Astrocyte (in vitro differentiated cells and primary cell): Measurements from ENCODE around the gene CAPZB. TPM values are rescaled to one million over a fixed set of nuclear protein-coding genes. Genes with fewer than 3 reads are reported as not detected.

ENCODE experiments used
- DNase-seq: peaks from one replicate; pipeline ENCODE4 v3.0.0-alpha.2; 2010; ENCODE audit warnings: low read depth
- FAIRE-seq: peaks from 2 replicates; lab custom pipeline; 2011; peaks lifted over from hg19 to GRCh38; lab: Jason Lieb, UNC
- H2AFZ ChIP-seq: 2 replicates; pipeline ENCODE4 v1.6.0; 2012; ENCODE audit warnings: low read depth, low read length, inconsistent platforms
- H3K27ac ChIP-seq: 2 replicates; pipeline ENCODE4 v1.5.1; 2011; ENCODE audit warnings: low read depth, low read length, inconsistent platforms
- H3K27me3 ChIP-seq: 2 replicates; pipeline ENCODE4 v1.6.0; 2011; ENCODE audit warnings: low read length, inconsistent platforms; ENCODE audit not compliant: insufficient read depth
- H3K36me3 ChIP-seq: 2 replicates; pipeline ENCODE4 v1.5.1; 2011; ENCODE audit warnings: low read length, inconsistent platforms; ENCODE audit not compliant: insufficient read depth
- H3K4me1 ChIP-seq: 2 replicates; pipeline ENCODE4 v1.5.1; 2011; ENCODE audit warnings: low read length, inconsistent platforms; ENCODE audit not compliant: insufficient read depth
- H3K4me2 ChIP-seq: 2 replicates; pipeline ENCODE4 v1.6.0; 2012; ENCODE audit warnings: low read length, inconsistent platforms
- H3K4me3 ChIP-seq: 2 replicates; pipeline ENCODE4 v1.5.1; 2011; ENCODE audit warnings: low read depth, mild to moderate bottlenecking, low read length, inconsistent platforms; ENCODE audit not compliant: insufficient read depth
- H3K79me2 ChIP-seq: 2 replicates; pipeline ENCODE4 v1.6.0; 2012; ENCODE audit warnings: mild to moderate bottlenecking, low read length, inconsistent platforms; ENCODE audit not compliant: insufficient read depth
- H3K9ac ChIP-seq: 2 replicates; pipeline ENCODE4 v1.6.0; 2012; ENCODE audit warnings: mild to moderate bottlenecking, low read length, inconsistent platforms
- H3K9me3 ChIP-seq: 2 replicates; pipeline ENCODE4 v1.5.1; 2012; ENCODE audit warnings: low read depth, mild to moderate bottlenecking, low read length, inconsistent platforms; ENCODE audit not compliant: insufficient read depth
- H4K20me1 ChIP-seq: 2 replicates; pipeline ENCODE4 v1.6.0; 2012; ENCODE audit warnings: low read length, inconsistent platforms; ENCODE audit not compliant: insufficient read depth
- H3K27ac Mint-ChIP-seq: one replicate; pipeline ENCODE4 v1.8.0; 2021; ENCODE audit warnings: mild to moderate bottlenecking, mixed read lengths; ENCODE audit not compliant: unreplicated experiment
- H3K27me3 Mint-ChIP-seq: one replicate; pipeline ENCODE4 v1.8.0; 2021; ENCODE audit warnings: low read depth, mixed read lengths; ENCODE audit not compliant: unreplicated experiment
- H3K36me3 Mint-ChIP-seq: one replicate; pipeline ENCODE4 v1.8.0; 2021; ENCODE audit warnings: low read depth, mixed read lengths; ENCODE audit not compliant: unreplicated experiment
- H3K4me1 Mint-ChIP-seq: one replicate; pipeline ENCODE4 v1.8.0; 2021; ENCODE audit warnings: low read depth, mixed read lengths; ENCODE audit not compliant: unreplicated experiment
- H3K4me3 Mint-ChIP-seq: one replicate; pipeline ENCODE4 v1.8.0; 2021; ENCODE audit warnings: mild to moderate bottlenecking, moderate library complexity, mixed read lengths; ENCODE audit not compliant: unreplicated experiment
- H3K9me3 Mint-ChIP-seq: one replicate; pipeline ENCODE4 v1.8.0; 2021; ENCODE audit warnings: mild to moderate bottlenecking, mixed read lengths; ENCODE audit not compliant: unreplicated experiment
- CTCF ChIP-seq: IDR thresholded peaks from 2 replicates; pipeline ENCODE4 v1.5.1; 2011; ENCODE audit warnings: low read depth, mild to moderate bottlenecking, inconsistent platforms, low read length, moderate library complexity; ENCODE audit not compliant: insufficient read depth
- EZH2 ChIP-seq: IDR thresholded peaks from 2 replicates; pipeline ENCODE4 v1.6.1; 2012; ENCODE audit warnings: mild to moderate bottlenecking, low read length, inconsistent platforms; ENCODE audit not compliant: insufficient read depth
- total RNA-seq: library from RNA; stranded (reverse); gene quantifications from 2 replicates; pipeline ENCODE4 v1.2.1, GENCODE V29; 2021

Gene CAPZB
- total RNA-seq, 1 donor from 2014 or later, result 458 TPM

GRCh38 chr1:19454265-19455146 is 30.8 kb downstream of the CAPZB start:
- Histone ChIP-seq H3K9me3 (no peaks in the 10 kb centered on the region), H3K27me3 (no peaks in the 10 kb centered on the region), H3K4me2 (peak overlapping the region; percentile 41), H3K36me3 (peaks cover 2% of the 10 kb centered on the region), H3K27ac (no peak overlapping the region), H2AFZ (no peak overlapping the region), H4K20me1 (peaks cover 94% of the 10 kb centered on the region), H3K9ac (peak overlapping the region; percentile 16), H3K4me3 (no peak overlapping the region), H3K79me2 (peaks cover 88% of the 10 kb centered on the region), H3K4me1 (peaks cover 68% of the 10 kb centered on the region)
- H3K27ac Mint-ChIP-seq, result peak overlapping the region; percentile 73
- peaks cover 70% of the 10 kb centered on the region for H3K4me1 Mint-ChIP-seq
- H3K36me3 Mint-ChIP-seq, result no peaks in the 10 kb centered on the region
- H3K9me3 Mint-ChIP-seq, result no peaks in the 10 kb centered on the region
- TF ChIP-seq EZH2 (no peak), CTCF (no peak)
- no peak overlapping the region for H3K4me3 Mint-ChIP-seq
- DNase-seq (no peak), FAIRE-seq (no peak)
- no peaks in the 10 kb centered on the region for H3K27me3 Mint-ChIP-seq

- H3K4me3 ChIP-seq, result no peak overlapping the region
- H3K36me3 Mint-ChIP-seq, result no peaks in the 10 kb centered on the region
- no peaks in the 10 kb centered on the region for H3K9me3 ChIP-seq
- no peak overlapping the region for H2AFZ ChIP-seq
- H3K27ac Mint-ChIP-seq, result no peak overlapping the region
- TF ChIP-seq EZH2 (no peak), CTCF (no peak)
- peaks cover 88% of the 10 kb centered on the region for H3K79me2 ChIP-seq
- H3K27me3 Mint-ChIP-seq, result no peaks in the 10 kb centered on the region
- no peaks in the 10 kb centered on the region for H3K27me3 ChIP-seq
- H3K4me2 ChIP-seq, result peak overlapping the region; percentile 41
- H3K4me1 Mint-ChIP-seq, result peaks cover 73% of the 10 kb centered on the region
- no peaks in the 10 kb centered on the region for H3K36me3 ChIP-seq
- no peak overlapping the region for H3K27ac ChIP-seq
- no peaks in the 10 kb centered on the region for H3K9me3 Mint-ChIP-seq
- FAIRE-seq (no peak), DNase-seq (no peak)
- peak overlapping the region; percentile 5 for H3K4me3 Mint-ChIP-seq
- peak overlapping the region; percentile 16 for H3K9ac ChIP-seq
- peaks cover 75% of the 10 kb centered on the region for H3K4me1 ChIP-seq
- peaks cover 94% of the 10 kb centered on the region for H4K20me1 ChIP-seq
Measured at GRCh38 chr1:19453741-19454201, 31.6 kb downstream of the CAPZB start.
